ENCODE data around the gene MPZL3.

GRCh38 chr11:118295199-118295598, 43.0 kb upstream of the MPZL3 start:
- no peak for TF ChIP-seq POLR2A (IDR thresholded peaks at IDR 0.05)
- TF ChIP-seq, protein P1, sequence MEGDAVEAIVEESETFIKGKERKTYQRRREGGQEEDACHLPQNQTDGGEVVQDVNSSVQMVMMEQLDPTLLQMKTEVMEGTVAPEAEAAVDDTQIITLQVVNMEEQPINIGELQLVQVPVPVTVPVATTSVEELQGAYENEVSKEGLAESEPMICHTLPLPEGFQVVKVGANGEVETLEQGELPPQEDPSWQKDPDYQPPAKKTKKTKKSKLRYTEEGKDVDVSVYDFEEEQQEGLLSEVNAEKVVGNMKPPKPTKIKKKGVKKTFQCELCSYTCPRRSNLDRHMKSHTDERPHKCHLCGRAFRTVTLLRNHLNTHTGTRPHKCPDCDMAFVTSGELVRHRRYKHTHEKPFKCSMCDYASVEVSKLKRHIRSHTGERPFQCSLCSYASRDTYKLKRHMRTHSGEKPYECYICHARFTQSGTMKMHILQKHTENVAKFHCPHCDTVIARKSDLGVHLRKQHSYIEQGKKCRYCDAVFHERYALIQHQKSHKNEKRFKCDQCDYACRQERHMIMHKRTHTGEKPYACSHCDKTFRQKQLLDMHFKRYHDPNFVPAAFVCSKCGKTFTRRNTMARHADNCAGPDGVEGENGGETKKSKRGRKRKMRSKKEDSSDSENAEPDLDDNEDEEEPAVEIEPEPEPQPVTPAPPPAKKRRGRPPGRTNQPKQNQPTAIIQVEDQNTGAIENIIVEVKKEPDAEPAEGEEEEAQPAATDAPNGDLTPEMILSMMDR (IDR thresholded peaks at IDR 0.05): no peak
